GM18499 (cell line): ENCODE results near the gene BTNL3.
"Not testable (repeated sequence)": the region's sequence is repeated elsewhere in the genome, so short reads cannot be mapped to it uniquely, and the experiment has no call there.

ENCODE experiments used
- ATAC-seq: cut with Tn5 transposase; IDR thresholded peaks from one replicate; pipeline ENCODE4 v1.9.1; 2021; ENCODE audit warnings: moderate number of reproducible peaks; ENCODE audit not compliant: insufficient read depth, unreplicated experiment

BTNL3 gene, protein sequence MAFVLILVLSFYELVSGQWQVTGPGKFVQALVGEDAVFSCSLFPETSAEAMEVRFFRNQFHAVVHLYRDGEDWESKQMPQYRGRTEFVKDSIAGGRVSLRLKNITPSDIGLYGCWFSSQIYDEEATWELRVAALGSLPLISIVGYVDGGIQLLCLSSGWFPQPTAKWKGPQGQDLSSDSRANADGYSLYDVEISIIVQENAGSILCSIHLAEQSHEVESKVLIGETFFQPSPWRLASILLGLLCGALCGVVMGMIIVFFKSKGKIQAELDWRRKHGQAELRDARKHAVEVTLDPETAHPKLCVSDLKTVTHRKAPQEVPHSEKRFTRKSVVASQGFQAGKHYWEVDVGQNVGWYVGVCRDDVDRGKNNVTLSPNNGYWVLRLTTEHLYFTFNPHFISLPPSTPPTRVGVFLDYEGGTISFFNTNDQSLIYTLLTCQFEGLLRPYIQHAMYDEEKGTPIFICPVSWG

DNA sequence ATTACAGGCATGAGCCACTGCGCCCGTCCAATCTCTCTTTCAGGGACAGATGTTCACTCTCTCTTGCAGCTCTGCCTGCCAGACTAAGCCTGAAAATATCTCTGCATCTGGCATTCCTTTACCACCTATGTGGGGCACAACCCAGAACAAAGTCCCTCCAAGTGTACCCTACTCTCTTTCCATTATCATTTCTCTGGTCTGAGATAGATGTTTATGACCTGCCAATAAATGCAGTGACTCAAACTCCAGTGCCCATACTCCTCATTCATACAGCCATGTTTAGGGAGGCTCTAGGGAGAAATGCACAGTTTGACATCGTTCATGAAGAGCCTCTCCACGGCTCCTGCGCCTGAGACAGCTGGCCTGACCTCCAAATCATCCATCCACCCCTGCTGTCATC is at the start of gene BTNL3:
Gene BTNL3, plus strand, starts transcription at position 255 of the 400 bp plus-strand sequence. CDS start 183 bp downstream, outside the sequence.
- no peak for ATAC-seq

DNA sequence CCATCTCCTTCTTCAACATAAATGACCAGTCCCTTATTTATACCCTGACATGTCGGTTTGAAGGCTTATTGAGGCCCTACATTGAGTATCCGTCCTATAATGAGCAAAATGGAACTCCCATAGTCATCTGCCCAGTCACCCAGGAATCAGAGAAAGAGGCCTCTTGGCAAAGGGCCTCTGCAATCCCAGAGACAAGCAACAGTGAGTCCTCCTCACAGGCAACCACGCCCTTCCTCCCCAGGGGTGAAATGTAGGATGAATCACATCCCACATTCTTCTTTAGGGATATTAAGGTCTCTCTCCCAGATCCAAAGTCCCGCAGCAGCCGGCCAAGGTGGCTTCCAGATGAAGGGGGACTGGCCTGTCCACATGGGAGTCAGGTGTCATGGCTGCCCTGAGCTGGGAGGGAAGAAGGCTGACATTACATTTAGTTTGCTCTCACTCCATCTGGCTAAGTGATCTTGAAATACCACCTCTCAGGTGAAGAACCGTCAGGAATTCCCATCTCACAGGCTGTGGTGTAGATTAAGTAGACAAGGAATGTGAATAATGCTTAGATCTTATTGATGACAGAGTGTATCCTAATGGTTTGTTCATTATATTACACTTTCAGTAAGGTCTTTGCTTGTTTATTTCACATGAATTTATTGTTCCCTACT is 38.2 kb upstream of the BTNL3 start:
- ATAC-seq: no peak

- ATAC-seq: no peak
Observed at GRCh38 chr5:180959661-180960060, 29.0 kb upstream of the BTNL3 start.

- ATAC-seq: no peak
Observed at GRCh38 chr5:180960209-180960608, 28.4 kb upstream of the BTNL3 start.

- ATAC-seq: no peak
Observed at GRCh38 chr5:180969406-180969805, 19.2 kb upstream of the BTNL3 start.

GRCh38 chr5:180970336-180970735 is 18.3 kb upstream of the BTNL3 start:
- ATAC-seq: no peak

DNA sequence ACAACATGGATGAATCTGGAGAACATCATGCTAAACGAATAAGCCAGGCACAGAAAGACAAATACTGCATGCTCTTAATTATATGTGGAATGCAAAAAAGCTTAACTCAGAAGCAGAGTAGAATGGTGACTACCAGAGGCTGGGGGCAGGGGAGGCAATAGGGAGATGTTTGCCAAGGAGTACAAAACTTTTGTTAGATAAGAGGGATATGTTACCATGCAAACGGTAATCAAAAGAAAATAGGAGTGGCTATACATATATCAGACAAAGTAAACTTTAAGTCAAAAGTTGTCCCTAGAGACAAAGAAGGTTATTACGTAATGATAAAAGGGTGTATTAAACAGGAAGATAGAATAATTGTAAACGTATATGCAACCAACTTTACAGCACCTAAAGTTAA is 17.8 kb upstream of the BTNL3 start:
- no peak for ATAC-seq

GRCh38 chr5:180974612-180975315 is 13.9 kb upstream of the BTNL3 start:
- no peak for ATAC-seq

DNA sequence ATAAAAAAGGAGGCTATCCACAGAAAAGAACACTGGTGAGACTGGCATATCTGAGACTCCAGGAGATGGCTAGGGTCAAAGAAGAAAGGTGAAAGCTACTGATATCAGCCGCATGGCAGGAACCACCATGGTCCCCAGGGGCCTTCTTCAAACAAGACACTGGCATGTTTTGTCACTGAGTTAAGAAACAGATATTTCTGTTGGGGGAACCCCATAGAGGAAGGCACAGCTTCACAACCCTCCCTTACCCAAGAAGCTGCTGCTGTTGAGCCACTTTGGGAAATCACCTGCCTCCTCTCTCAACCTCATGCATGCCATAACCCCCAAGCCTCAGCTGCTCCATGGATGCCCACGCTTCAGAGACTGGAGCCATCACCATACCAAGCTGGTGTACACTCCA is 13.3 kb upstream of the BTNL3 start:
- peak; percentile 92 for ATAC-seq

DNA sequence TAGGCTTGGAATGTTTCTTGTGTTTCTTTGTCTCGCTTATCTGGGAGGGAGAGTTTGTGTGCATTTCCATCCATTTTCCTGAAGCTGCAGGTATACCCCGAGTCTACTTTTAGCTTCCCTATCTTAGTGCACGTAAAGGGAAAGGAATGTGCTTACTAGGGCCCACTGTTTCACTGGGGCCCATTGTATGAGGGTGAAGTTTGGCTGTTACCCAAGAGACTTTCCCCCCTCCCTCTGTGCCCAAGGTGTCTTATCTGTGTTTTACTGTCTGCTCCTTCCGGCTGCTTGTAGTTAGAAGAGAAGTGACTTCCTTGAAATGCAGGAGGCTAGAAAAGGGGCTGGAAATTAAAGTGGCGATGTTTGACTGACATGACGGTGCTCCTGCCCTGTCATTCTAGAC is 12.1 kb upstream of the BTNL3 start:
- ATAC-seq: no peak

DNA sequence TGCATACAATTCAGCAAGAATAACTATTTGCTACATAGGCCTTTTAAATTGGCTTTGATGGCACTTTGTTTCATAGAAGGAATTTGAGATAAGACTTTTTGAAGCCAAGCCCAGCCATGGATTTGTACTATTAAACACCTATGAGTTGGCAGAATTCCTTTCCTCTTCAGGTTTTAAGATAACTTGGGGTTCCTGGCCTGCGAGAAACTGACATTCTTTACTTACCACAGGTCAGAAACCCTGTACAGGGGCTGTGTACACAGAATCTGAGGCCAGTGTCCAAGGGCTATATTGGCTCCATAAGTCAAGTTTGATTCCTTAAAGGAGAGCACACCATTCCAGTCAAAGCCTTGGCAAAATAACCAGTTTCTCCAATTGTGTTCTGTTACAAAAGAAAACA is 10.8 kb upstream of the BTNL3 start:
- no peak for ATAC-seq

DNA sequence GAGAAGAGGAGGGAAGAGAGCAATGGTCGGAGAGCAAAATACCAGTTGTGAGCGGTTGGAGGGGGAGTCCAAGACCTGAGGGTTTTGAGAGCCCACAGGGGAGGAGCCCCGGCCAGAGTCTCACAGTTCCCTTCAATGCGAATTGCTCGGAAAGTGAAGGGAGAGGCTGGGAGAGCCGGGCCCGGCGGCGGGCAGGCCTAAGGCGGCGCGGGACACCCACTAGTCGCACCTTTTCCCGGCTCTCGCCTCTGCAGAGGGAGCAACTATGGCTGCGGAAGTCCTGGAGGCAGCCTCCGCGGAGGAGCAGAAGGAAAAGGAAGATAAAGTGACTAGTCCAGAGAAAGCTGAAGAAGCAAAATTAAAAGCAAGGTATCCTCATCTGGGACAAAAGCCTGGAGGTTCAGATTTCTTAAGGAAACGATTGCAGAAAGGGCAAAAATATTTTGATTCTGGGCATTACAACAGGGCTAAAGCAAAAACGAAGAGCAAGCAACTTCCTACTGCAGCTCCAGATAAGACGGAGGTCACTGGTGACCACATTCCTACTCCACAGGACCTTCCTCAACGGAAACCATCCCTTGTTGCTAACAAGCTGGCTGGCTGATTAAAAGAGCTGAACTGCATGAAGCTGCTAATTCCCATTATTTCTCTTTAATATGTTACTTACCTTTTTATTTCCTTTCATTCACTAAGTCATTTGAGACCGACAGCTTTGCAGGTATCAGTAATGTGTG is 6.5 kb upstream of the BTNL3 start:
- ATAC-seq: no peak

DNA sequence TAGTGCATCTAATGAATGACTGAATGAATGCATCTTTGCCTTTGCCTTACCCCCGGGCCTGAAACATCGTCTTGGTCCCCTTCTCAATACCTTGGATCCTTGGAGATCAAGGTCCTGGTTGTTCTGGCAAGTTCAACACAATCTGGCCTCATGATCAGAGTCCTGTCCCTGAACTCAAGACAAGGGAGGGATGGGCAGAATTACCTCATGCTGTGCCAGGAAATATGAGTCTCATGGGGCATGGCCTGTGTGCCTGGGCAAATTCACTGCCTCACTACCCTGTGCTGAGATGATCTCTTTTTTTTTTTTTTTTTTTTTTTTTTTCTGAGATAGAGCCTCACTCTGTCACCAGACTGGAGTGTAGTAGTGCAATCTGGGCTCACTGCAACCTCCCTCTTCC is 630 bp upstream of the BTNL3 start:
- ATAC-seq: no peak

DNA sequence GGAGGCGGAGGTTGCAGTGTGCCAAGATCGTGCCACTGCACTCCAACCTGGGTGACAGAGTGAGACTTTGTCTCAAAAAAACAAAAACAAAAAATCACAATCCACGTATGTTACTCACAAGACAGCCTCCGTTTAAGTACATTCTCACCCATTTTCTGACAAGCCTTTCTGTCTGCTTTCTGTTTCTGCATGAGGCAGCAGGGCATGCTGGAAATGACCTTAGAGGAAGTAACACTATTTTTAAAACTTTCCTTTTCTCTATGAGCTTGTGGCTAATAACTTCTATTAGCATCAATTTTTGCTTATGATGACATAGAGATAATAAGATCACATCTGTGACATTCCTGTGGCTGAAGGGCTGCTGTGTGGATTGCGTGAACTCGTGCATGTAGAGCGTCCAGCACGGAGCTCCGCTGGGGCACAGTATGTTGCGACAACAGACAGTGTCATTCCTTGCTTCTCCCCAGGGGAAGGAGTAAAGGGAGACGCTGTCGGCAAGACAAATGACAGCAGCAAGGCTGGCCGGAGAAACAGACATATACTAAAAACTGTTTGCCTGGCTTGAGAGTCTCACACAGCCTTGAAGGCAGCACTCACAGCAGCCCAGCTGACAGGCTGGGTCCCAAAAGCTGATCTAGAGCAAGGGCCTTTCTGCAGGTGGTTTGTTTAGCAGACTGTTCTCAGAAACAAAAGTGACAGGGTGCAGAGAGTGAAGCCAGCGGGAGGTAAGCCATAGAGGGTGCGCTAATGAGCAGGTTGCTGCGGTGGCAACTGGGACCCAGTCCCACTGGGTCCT is 1.6 kb downstream of the BTNL3 start:
- no peak for ATAC-seq

DNA sequence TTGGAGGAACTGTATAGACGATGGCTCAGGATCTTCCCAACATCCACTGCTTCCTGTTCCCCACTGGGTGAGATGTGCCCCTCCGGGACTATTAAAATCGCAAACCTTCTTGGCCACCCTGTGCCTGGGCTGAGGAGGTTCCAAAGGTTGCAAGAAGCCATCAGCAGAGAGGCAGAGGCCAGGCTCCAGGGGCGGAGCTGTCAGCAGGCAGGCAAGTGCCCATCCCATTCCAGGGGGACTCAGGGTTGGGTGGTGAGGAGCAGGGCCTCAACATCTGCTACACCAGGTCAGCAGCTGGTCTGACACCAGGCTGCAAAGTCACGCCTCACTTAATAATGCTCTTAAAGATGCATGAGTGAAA is 2.2 kb downstream of the BTNL3 start:
- ATAC-seq: no peak

GRCh38 chr5:181001947-181002346 is 13.3 kb downstream of the BTNL3 start:
- ATAC-seq: no peak

DNA sequence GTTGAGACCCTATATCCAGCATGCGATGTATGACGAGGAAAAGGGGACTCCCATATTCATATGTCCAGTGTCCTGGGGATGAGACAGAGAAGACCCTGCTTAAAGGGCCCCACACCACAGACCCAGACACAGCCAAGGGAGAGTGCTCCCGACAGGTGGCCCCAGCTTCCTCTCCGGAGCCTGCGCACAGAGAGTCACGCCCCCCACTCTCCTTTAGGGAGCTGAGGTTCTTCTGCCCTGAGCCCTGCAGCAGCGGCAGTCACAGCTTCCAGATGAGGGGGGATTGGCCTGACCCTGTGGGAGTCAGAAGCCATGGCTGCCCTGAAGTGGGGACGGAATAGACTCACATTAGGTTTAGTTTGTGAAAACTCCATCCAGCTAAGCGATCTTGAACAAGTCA is 17.1 kb downstream of the BTNL3 start:
- ATAC-seq: no peak

DNA sequence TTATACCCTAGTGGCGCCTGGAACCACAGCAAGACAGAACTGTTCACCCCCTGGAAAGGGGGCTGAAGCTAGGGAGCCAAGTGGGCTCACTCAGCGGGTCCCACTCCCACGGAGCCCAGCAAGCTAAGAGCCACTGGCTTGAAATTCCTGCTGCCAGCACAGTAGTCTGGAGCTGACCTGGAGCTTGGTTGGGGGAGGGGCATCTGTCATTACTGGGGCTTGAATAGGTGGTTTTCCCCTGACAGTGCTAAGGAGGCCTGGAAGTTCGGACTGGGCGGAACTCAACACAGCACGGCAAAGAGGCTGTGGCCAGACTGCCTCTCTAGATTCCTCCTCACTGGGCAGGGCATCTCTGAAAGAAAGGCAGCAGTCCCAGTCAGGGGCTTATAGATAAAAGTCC is 19.5 kb downstream of the BTNL3 start:
- no peak for ATAC-seq

DNA sequence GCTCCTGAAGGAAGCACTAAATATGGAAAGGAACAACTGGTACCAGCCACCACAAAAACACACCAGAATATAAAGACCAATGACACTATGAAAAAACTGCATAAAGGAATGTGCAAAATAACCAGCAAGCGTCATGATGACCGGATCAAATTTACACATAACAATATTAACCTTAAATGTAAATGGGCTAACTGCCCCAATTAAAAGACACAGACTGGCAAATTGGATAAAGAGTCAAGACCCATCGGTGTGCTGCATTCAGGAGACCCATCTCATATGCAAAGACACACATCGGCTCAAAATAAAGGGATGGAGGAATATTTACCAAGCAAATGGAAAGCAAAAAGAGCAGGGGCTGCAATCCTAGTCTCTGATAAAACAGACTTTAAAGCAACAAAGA is 21.4 kb downstream of the BTNL3 start:
- ATAC-seq: not testable (repeated sequence)

- not testable (repeated sequence) for ATAC-seq
Observed at GRCh38 chr5:181014654-181015053, 26.0 kb downstream of the BTNL3 start.
